HTERT RPE-1 (cell line): Measurements from ENCODE around the gene TNP2.
"Not testable (repeated sequence)": the region's sequence is repeated elsewhere in the genome, so short reads cannot be mapped to it uniquely, and the experiment has no call there.

Experiments used
- in situ Hi-C: fragments of 300-500 bp; cut with MboI; formaldehyde crosslinking; loops from 4 replicates; pipeline ENCODE4 v1.14.3; 2020; ENCODE audit warnings: low sequenced_read_pairs

TNP2 gene

DNA sequence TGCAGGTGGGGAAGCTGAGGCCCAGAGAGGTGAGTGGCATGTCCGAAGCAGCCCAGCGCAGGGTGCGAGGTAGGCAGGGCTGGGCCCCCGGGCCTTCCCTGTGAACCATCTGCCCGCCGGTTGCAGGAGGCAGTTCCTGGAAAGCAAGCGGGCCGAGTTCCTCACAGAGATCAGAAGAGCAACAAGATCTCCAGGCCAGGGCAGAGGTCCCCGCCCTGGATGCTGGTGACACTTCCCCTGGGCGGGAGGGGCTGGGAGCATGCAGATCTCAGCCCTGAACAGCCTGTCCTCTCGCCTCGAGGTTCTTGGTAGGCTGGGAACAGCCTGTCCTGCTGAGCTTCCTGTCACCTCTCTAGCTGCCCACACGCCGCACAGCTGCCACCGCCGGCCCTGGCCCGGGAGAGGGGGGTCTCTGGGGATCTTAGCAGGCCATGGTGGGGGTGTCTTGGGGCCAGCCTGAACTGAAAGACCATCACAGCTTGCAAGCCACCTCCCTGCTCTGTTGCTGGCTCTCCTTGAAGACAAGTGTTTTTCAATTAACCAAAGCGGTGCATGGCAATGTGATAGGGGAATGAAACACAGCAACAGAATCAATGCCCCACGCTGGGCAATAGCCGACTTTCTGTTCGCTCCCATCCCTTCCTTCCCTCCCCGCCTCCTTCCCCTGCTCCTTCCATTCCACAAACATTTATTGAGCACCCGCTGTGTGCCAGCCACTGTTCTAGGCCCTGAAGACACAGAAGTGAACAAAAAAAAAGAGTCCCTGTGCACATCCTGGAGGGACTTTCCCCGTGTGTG is 44.8 kb downstream of the TNP2 start:
- in situ Hi-C loops = no loop called here

DNA sequence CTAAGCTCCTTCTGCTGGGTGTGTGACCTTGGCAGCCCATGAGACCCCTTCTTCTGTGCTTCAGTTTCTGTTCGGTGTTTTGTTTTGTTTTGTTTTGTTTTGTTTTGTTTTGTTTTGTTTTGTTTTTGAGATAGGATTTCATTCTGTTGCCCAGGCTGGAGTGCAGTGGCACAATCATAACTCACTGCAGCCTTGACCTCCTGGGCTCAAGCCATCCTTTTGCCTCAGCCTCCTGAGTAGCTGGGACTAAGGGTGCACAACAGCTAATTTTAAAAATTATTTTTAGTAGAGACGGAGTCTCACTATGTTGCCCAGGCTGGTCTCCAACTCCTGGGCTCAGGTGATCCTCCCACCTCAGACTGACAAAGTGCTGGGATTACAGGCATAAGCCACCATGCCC is 48.6 kb downstream of the TNP2 start:
- in situ Hi-C loops = not testable (repeated sequence)

DNA sequence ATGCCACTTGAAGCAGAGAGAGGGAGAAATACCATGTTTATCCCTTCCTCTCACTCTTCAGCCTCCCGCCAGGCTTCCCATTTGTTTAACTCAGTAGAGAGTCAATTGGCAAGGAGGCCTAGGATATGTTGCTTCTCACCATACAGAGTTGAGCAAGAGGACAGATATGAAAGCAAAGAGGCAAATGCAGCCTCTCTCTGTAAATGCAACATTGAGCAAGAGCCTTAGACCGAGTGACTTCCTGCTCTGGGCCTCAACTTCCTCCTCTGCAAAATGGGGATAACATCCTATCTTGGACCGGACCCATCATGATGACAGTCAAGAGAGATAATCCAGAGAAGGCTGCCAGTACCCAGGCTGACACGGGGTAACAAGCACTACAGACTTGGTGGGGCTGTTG is 49.9 kb downstream of the TNP2 start:
- in situ Hi-C loops = no loop called here

DNA sequence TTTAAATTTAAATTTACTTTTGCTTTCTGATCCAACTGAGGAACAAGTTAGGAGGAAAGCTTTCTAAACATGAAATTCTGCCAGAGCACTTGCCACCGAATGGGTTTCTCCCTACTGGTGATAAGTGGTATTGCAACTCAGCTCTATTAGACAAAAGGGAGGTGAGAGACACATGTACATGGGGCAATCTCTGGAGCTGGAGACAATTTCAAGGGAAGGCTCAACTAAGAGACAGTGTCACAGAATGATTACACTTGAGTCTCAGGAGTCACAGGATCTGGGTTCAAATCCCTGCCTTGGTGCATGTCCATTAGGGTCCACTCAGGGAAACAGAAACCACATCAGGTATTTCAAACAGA is 50.5 kb downstream of the TNP2 start:
- in situ Hi-C loops = no loop called here
